ENCODE results near the gene CDHR1. TPM values are rescaled to one million over a fixed set of nuclear protein-coding genes. Genes with fewer than 3 reads are reported as not detected.

The CDHR1 gene
- total RNA-seq, 1 experiment from 2014 or later, result 6.6 TPM

GRCh38 chr10:84247496-84247895 is 53.2 kb downstream of the CDHR1 start:
- no peaks in the 10 kb centered on the region for H3K23me2 ChIP-seq (ENCODE audit: insufficient read length, low read depth, low read length, poor library complexity, severe bottlenecking)
- H3K14ac ChIP-seq (ENCODE audit: insufficient read depth, low read length), result no peak overlapping the region
- no peaks in the 10 kb centered on the region for H3K9me3 ChIP-seq (ENCODE audit: control insufficient read depth, low read depth, low read length)
- H3K79me1 ChIP-seq (ENCODE audit: insufficient read depth, low read depth, low read length, poor library complexity, severe bottlenecking), result no peaks in the 10 kb centered on the region
- H2AK5ac ChIP-seq (ENCODE audit: insufficient read length, low read length), result no peak overlapping the region
- no peak overlapping the region for H3K4me2 ChIP-seq (ENCODE audit: insufficient read depth, insufficient read length, low read length)
- H3K27me3 Mint-ChIP-seq (ENCODE audit: low read depth), result peaks cover 7% of the 10 kb centered on the region
- no peak overlapping the region for H2AFZ ChIP-seq (ENCODE audit: low read length)
- no peak for TF ChIP-seq CTCF (conservative IDR thresholded peaks at IDR 0.05)
- H3K27me3 ChIP-seq (ENCODE audit: insufficient read depth, low read length), result no peaks in the 10 kb centered on the region
- no peak overlapping the region for H4K91ac ChIP-seq (ENCODE audit: insufficient read length, low read depth, low read length)
- no peak overlapping the region for H3K18ac ChIP-seq (ENCODE audit: insufficient read length, low read depth, low read length)
- H3K23ac ChIP-seq (ENCODE audit: insufficient read length, low read depth, low read length), result no peak overlapping the region
- H3K56ac ChIP-seq (ENCODE audit: insufficient read length, low read depth, low read length), result no peak overlapping the region
- H3K4me3 Mint-ChIP-seq, result no peak overlapping the region
- H3K27ac Mint-ChIP-seq, result peak overlapping the region in 1 of 3 experiments; percentile 66; a peak in 2 of 7 replicates
- no peaks in the 10 kb centered on the region for H3K4me1 ChIP-seq (ENCODE audit: insufficient read depth, low read length)
- H2BK15ac ChIP-seq (ENCODE audit: low read depth, low read length), result no peak overlapping the region
- no peak overlapping the region for H2BK20ac ChIP-seq (ENCODE audit: low read depth, low read length, poor library complexity, severe bottlenecking)
- H3K9me3 Mint-ChIP-seq, result no peaks in the 10 kb centered on the region
- H3K27ac ChIP-seq (ENCODE audit: insufficient read length, low read depth, low read length), result no peak overlapping the region
- H3K4ac ChIP-seq (ENCODE audit: low read depth, low read length), result no peak overlapping the region
- H3K79me2 ChIP-seq (ENCODE audit: insufficient read depth, low read length), result no peaks in the 10 kb centered on the region
- H4K20me1 ChIP-seq (ENCODE audit: control insufficient read depth, insufficient read depth, insufficient read length), result no peaks in the 10 kb centered on the region
- H3K36me3 Mint-ChIP-seq (ENCODE audit: insufficient read depth in 1 of 3, low read depth in 3 of 3), result no peaks in the 10 kb centered on the region; a peak in 1 of 7 replicates
- H4K8ac ChIP-seq (replicated peaks; ENCODE audit: insufficient read length, low read depth, low read length), result no peak overlapping the region
- no peak overlapping the region for H3T11ph ChIP-seq (ENCODE audit: low read length)
- no peak overlapping the region for H2BK12ac ChIP-seq (ENCODE audit: insufficient read length, low read depth, low read length)
- no peak for DNase-seq
- H3K9ac ChIP-seq (ENCODE audit: extremely low read depth, insufficient read length, low read length), result no peak overlapping the region
- H3K4me1 Mint-ChIP-seq, result peaks cover 0 to 4% of the 10 kb centered on the region in 2 experiments; a peak in 3 of 4 replicates
- no peak overlapping the region for H4K5ac ChIP-seq (ENCODE audit: insufficient read length, low read depth, low read length)
- no peak overlapping the region for H2BK120ac ChIP-seq (ENCODE audit: low read depth, low read length, poor library complexity, severe bottlenecking)
- H2BK5ac ChIP-seq (ENCODE audit: insufficient read length, low read length), result no peak overlapping the region
- WGBS (ENCODE audit: extremely low coverage, insufficient read length, low lambda C conversion rate), result no CpG with 5 or more reads among the region's 6 CpGs

Data from H9 (cell line).